Measurements from ENCODE around the gene CMIP.

Gene CMIP

GRCh38 chr16:81444448-81445121 is at the start of gene CMIP:
Gene CMIP (plus strand): TSS chr16:81444808.
- no peak for TF ChIP-seq CTCF (IDR thresholded peaks at IDR 0.05; ENCODE audit: insufficient read depth, low read depth, low read length, missing control alignments)
- peak; percentile 84 for DNase-seq (ENCODE audit: low read depth)
- H3K4me3 ChIP-seq (ENCODE audit: low read depth, low read length), result peak within 1 kb of the TSS; percentile 91

- TF ChIP-seq CTCF (IDR thresholded peaks at IDR 0.05; ENCODE audit: insufficient read depth, low read depth, low read length, missing control alignments), result no peak
- H3K4me3 ChIP-seq (ENCODE audit: low read depth, low read length), result no peak overlapping the region
- no peak for DNase-seq (ENCODE audit: low read depth)
Observed at GRCh38 chr16:81394966-81395655, 49.5 kb upstream of the CMIP start.

GRCh38 chr16:81397058-81397878 is 47.3 kb upstream of the CMIP start:
- no peak overlapping the region for H3K4me3 ChIP-seq (ENCODE audit: low read depth, low read length)
- no peak for DNase-seq (ENCODE audit: low read depth)
- no peak for TF ChIP-seq CTCF (IDR thresholded peaks at IDR 0.05; ENCODE audit: insufficient read depth, low read depth, low read length, missing control alignments)

GRCh38 chr16:81397879-81398520 is 46.6 kb upstream of the CMIP start:
- no peak overlapping the region for H3K4me3 ChIP-seq (ENCODE audit: low read depth, low read length)
- no peak for TF ChIP-seq CTCF (IDR thresholded peaks at IDR 0.05; ENCODE audit: insufficient read depth, low read depth, low read length, missing control alignments)
- DNase-seq (ENCODE audit: low read depth), result no peak

GRCh38 chr16:81399909-81400308 is 44.7 kb upstream of the CMIP start:
- DNase-seq (ENCODE audit: low read depth), result no peak
- H3K4me3 ChIP-seq (ENCODE audit: low read depth, low read length), result no peak overlapping the region
- no peak for TF ChIP-seq CTCF (IDR thresholded peaks at IDR 0.05; ENCODE audit: insufficient read depth, low read depth, low read length, missing control alignments)

- H3K4me3 ChIP-seq (ENCODE audit: low read depth, low read length), result no peak overlapping the region
- no peak for DNase-seq (ENCODE audit: low read depth)
Observed at GRCh38 chr16:81401035-81401950, 43.3 kb upstream of the CMIP start.

More at GRCh38 chr16:81401035-81401950, 43.3 kb upstream of the CMIP start:
- no peak for TF ChIP-seq CTCF (IDR thresholded peaks at IDR 0.05; ENCODE audit: insufficient read depth, low read depth, low read length, missing control alignments)

Measured in GM12865 (cell line).